Spinal cord (tissue), 10 donors: Measurements from ENCODE around the gene HOXA6. TPM values are rescaled to one million over a fixed set of nuclear protein-coding genes. Genes with fewer than 3 reads are reported as not detected.
A peak's percentile ranks its signal among the peaks of the same experiment; 100 is the strongest.

ENCODE experiments used
- DNase-seq, 6 donors: peaks; one replicate each; pipeline versions ENCODE4 v3.0.0 to v3.0.0-alpha.2; 2013 to 2015; ENCODE audit warnings: low spot score in 6 of 6, low read depth in 4 of 6
- H3K27ac ChIP-seq: one replicate; pipeline ENCODE4 v1.5.1; 2013; ENCODE audit warnings: low read depth, low read length, control low read depth
- H3K27me3 ChIP-seq: one replicate; pipeline ENCODE4 v1.6.1; 2013; ENCODE audit warnings: low read length; ENCODE audit not compliant: control insufficient read depth, insufficient read depth
- H3K36me3 ChIP-seq: one replicate; pipeline ENCODE4 v1.6.1; 2013; ENCODE audit warnings: low read length; ENCODE audit not compliant: control insufficient read depth, insufficient read depth
- H3K4me1 ChIP-seq: one replicate; pipeline ENCODE4 v1.6.1; 2013; ENCODE audit warnings: low read length; ENCODE audit not compliant: control insufficient read depth, insufficient read depth
- H3K4me3 ChIP-seq: one replicate; pipeline ENCODE4 v1.5.1; 2013; ENCODE audit warnings: low read depth, low read length, control low read depth
- H3K9me3 ChIP-seq: one replicate; pipeline ENCODE4 v1.6.1; 2013; ENCODE audit warnings: low read length; ENCODE audit not compliant: control insufficient read depth, insufficient read depth
- WGBS: methylation state at CpG from one replicate; pipeline ENCODE4 v1.1.5; 2013; ENCODE audit warnings: missing lambda C conversion rate; ENCODE audit not compliant: insufficient coverage; 5-methylcytosine and 5-hydroxymethylcytosine counted together
- polyA plus RNA-seq, 2 donors: library from polyadenylated mRNA; unstranded; fragments of 120-200 nt; gene quantifications; one replicate each; pipeline ENCODE4 v1.2.1, GENCODE V29; 2013; ENCODE audit not compliant: insufficient read length in 2 of 2
- total RNA-seq, 2 donors: library from RNA; depleted of rRNA in 1 of 2; stranded (reverse); fragments of 120-200 nt in 1 of 2; fragments of >200 nt in 1 of 2; gene quantifications; one replicate each; pipeline versions ENCODE4 v1.2.3 to v1.2.4, GENCODE V29; 2013 to 2014
- donor health status: healthy.

The HOXA6 gene
- total and polyA plus RNA-seq, 4 donors: 12.5 to 58.3 (median 33.9) TPM

GRCh38 chr7:27116962-27117886 is 30.4 kb downstream of the HOXA6 start:
- Histone ChIP-seq H3K9me3 (no peaks in the 10 kb centered on the region), H3K36me3 (peaks cover 26% of the 10 kb centered on the region), H3K27ac (peak overlapping the region; percentile 98), H3K4me3 (peak overlapping the region; percentile 65), H3K4me1 (peaks cover 60% of the 10 kb centered on the region), H3K27me3 (peaks cover 11% of the 10 kb centered on the region)
- WGBS: 16% methylated on average over 11 of the region's 12 CpGs
- DNase-seq: peak in 1 of 6 donors; percentile 74

DNA sequence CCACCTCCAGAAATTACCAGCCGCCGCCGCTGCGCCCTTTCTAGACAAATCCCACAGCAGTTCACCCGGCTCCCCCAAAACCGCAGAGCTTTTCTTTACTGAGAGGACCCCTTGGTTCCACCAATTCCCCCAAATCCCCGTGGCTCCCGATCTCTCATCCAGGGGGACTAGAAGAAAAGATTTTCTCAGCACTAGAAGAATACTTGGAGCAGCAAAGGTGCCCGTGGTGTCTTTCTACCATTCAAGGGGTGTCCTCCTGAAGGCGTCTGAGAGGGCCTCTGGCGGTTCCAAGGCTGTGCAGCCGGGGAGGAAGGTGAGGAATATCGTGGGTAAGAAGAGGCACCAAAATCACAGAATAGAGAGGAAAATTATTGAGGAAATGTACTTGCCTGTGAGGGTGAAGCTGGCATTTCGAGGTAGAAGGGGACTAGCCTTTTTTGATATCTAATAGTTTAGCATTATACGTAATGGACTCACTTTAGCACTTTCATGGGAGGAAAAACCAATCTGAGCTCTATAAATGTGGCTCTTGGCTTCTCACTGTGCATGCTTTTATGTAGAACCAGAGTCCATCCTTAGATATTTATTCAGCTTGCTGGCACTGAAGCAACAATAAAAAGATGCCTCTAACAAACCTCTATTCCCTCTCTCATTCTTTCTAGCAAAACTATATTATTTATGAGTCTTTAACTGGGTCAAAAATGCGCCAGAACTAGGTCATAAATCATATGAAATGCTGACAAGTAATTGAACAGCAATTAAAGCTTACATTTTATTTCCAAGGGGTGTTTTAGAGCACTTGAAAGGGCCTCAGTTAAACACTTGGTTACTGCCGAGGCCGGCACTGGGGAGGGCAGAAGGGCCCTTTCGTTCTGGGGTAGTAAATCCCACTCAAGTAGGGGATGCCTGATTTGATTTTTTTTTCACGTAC is 31.3 kb downstream of the HOXA6 start:
- H3K9me3 ChIP-seq: no peaks in the 10 kb centered on the region
- peak overlapping the region; percentile 65 for H3K4me3 ChIP-seq
- H3K27me3 ChIP-seq: peaks cover 11% of the 10 kb centered on the region
- peak in 1 of 6 donors; percentile 88 for DNase-seq
- 26% methylated on average over 7 of the region's 20 CpGs for WGBS
- H3K36me3 ChIP-seq: peaks cover 22% of the 10 kb centered on the region
- H3K4me1 ChIP-seq: peaks cover 56% of the 10 kb centered on the region
- H3K27ac ChIP-seq: peak overlapping the region; percentile 98

DNA sequence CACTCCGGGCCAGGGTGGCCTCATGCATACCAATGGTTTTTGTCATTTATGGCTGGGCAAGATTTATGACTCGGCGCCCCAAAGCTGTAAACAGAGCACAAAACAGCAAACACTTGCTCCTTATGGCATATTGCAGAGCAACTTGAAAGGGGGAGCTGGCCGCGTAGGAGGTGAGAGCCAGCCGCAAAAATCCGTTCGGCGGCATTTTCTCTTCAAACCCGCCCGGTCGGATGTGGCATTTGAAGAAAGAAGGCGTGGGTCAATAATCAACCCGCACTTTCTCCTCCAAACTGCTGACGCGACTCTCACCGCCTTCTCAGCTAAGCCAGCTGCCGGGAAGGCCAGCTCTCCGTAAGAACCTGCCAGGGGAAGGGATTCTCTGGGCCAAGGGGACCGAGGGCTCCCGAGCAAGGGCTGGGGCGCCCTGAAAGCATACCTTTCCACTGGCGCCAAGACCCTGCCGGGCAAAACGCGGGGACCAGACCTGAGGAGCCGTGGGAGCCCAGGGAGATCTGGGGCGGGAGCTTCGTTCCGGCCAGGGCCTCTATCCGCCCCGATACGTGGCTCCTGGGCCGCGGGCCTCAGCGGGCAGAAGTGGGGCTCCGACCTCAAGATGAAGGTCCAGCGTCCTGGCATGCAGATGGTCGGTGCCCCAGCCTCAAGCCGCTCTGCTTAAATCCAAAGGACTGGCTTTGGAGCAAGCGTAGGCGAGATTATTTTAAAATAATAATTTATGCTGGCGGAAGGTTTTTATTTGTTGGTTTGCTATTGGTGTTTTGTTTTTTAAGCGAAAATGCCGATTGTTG is 32.1 kb downstream of the HOXA6 start:
- DNase-seq: peak in 2 of 6 donors; percentile 74 to 90
- whole genome bisulfite sequencing: 10% methylated on average over 31 of the region's 45 CpGs
- Histone ChIP-seq H3K27ac (peak overlapping the region; percentile 98), H3K4me3 (peak overlapping the region; percentile 65), H3K4me1 (peaks cover 58% of the 10 kb centered on the region), H3K9me3 (no peaks in the 10 kb centered on the region), H3K27me3 (peaks cover 9% of the 10 kb centered on the region), H3K36me3 (peaks cover 23% of the 10 kb centered on the region)

DNA sequence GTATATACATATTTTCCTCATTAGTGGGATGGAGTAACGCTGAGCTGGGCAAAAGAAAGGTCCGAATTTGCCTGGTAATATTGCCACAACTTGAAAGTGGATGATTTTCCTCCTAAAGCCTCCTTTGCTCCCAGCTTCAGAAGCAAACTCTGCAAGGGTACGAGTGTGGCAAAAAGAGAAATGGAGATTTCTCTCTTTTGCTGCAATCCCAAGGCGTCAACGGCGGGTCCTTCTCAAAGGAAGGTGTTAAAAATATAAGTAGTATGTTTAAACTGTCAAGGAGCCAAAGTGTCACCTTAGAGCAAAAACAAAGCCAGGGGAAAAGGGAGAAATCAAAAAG is 32.7 kb downstream of the HOXA6 start:
- H3K27ac ChIP-seq: peak overlapping the region; percentile 98
- 16% methylated on average over 4 of the region's 6 CpGs for WGBS
- peaks cover 28% of the 10 kb centered on the region for H3K36me3 ChIP-seq
- peak overlapping the region; percentile 65 for H3K4me3 ChIP-seq
- peaks cover 9% of the 10 kb centered on the region for H3K27me3 ChIP-seq
- no peaks in the 10 kb centered on the region for H3K9me3 ChIP-seq
- H3K4me1 ChIP-seq: peaks cover 58% of the 10 kb centered on the region
- DNase-seq: no peak

- peaks cover 29% of the 10 kb centered on the region for H3K36me3 ChIP-seq
- DNase-seq: peak in 2 of 6 donors; percentile 73 to 85
- no peaks in the 10 kb centered on the region for H3K9me3 ChIP-seq
- peaks cover 61% of the 10 kb centered on the region for H3K4me1 ChIP-seq
- peaks cover 9% of the 10 kb centered on the region for H3K27me3 ChIP-seq
- H3K27ac ChIP-seq: peak overlapping the region; percentile 98
- peak overlapping the region; percentile 65 for H3K4me3 ChIP-seq
- WGBS: 20% methylated on average over 1 of the region's 26 CpGs
Measured at GRCh38 chr7:27113991-27114769, 33.4 kb downstream of the HOXA6 start.

GRCh38 chr7:27112955-27113949 is 34.3 kb downstream of the HOXA6 start:
- Histone ChIP-seq H3K27me3 (peaks cover 6% of the 10 kb centered on the region), H3K9me3 (no peaks in the 10 kb centered on the region), H3K4me3 (peak overlapping the region; percentile 65), H3K27ac (peak overlapping the region; percentile 98), H3K4me1 (peaks cover 62% of the 10 kb centered on the region), H3K36me3 (peaks cover 31% of the 10 kb centered on the region)
- peak in 3 of 6 donors; percentile 2 to 91 (median 81) for DNase-seq
- WGBS: 5% methylated on average over 32 of the region's 57 CpGs

DNA sequence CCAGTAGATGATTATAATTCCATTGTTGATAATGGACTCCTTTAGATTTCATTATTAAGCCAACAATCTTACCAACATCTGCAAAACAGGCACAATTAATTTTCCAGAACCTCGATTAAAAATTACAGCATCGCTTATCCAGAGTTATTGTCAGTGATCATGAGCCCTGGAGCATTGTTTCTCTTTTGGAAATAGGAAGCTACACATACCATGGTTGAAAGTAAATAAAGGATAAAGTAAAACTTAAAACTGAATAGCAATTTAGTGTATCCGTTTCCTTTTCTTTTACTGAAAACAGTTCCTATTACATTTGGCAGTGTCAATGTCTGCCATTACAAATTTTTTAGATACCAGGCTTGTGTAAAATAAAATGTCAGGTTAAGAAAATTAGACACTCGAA is 35.2 kb downstream of the HOXA6 start:
- Histone ChIP-seq H3K4me3 (peak overlapping the region; percentile 65), H3K9me3 (no peaks in the 10 kb centered on the region), H3K27ac (peak overlapping the region; percentile 98), H3K36me3 (peaks cover 30% of the 10 kb centered on the region), H3K27me3 (peaks cover 5% of the 10 kb centered on the region), H3K4me1 (peaks cover 60% of the 10 kb centered on the region)
- DNase-seq: peak in 1 of 6 donors; percentile 43
- WGBS: no CpG with 5 or more reads among the region's 4 CpGs
